Measurements from ENCODE around the gene ARL2BP. TPM values are rescaled to one million over a fixed set of nuclear protein-coding genes. Genes with fewer than 3 reads are reported as not detected.

Gene ARL2BP
- total RNA-seq, 1 donor from 2014 or later = 62.6 TPM

- H3K27ac Mint-ChIP-seq (ENCODE audit: unreplicated experiment) = no peak overlapping the region
- H3K9me3 Mint-ChIP-seq = no peaks in the 10 kb centered on the region
- peaks cover 15% of the 10 kb centered on the region for H3K27me3 Mint-ChIP-seq (ENCODE audit: low read depth)
- no peak for TF ChIP-seq CTCF (conservative IDR thresholded peaks at IDR 0.05)
- no peak overlapping the region for H3K4me3 Mint-ChIP-seq
- no peak for DNase-seq (ENCODE audit: low read depth, low spot score)
- H3K4me1 Mint-ChIP-seq = peaks cover 4% of the 10 kb centered on the region
- no peaks in the 10 kb centered on the region for H3K36me3 Mint-ChIP-seq (ENCODE audit: low read depth)
These were observed 32.5 kb downstream of the ARL2BP start for GRCh38 chr16:57277586-57277985.

- peak overlapping the region; percentile 19 for H3K27ac Mint-ChIP-seq (ENCODE audit: unreplicated experiment)
- no peaks in the 10 kb centered on the region for H3K36me3 Mint-ChIP-seq (ENCODE audit: low read depth)
- H3K9me3 Mint-ChIP-seq = no peaks in the 10 kb centered on the region
- H3K4me3 Mint-ChIP-seq = no peak overlapping the region
- H3K27me3 Mint-ChIP-seq (ENCODE audit: low read depth) = peaks cover 24% of the 10 kb centered on the region
- no peak for DNase-seq (ENCODE audit: low read depth, low spot score)
- H3K4me1 Mint-ChIP-seq = peaks cover 4% of the 10 kb centered on the region
- no peak for TF ChIP-seq CTCF (conservative IDR thresholded peaks at IDR 0.05)
These were observed 33.4 kb downstream of the ARL2BP start for GRCh38 chr16:57278494-57278893.

- H3K36me3 Mint-ChIP-seq (ENCODE audit: low read depth) = no peaks in the 10 kb centered on the region
- H3K9me3 Mint-ChIP-seq = no peaks in the 10 kb centered on the region
- no peak overlapping the region for H3K4me3 Mint-ChIP-seq
- H3K27me3 Mint-ChIP-seq (ENCODE audit: low read depth) = peaks cover 35% of the 10 kb centered on the region
- H3K4me1 Mint-ChIP-seq = no peaks in the 10 kb centered on the region
- no peak overlapping the region for H3K27ac Mint-ChIP-seq (ENCODE audit: unreplicated experiment)
- no peak for TF ChIP-seq CTCF (conservative IDR thresholded peaks at IDR 0.05)
- DNase-seq (ENCODE audit: low read depth, low spot score) = no peak
These were observed 35.0 kb downstream of the ARL2BP start for GRCh38 chr16:57279780-57280638.

- Mint-ChIP-seq H3K36me3 (ENCODE audit: low read depth) (no peaks in the 10 kb centered on the region), H3K27me3 (ENCODE audit: low read depth) (peaks cover 44% of the 10 kb centered on the region), H3K4me1 (no peaks in the 10 kb centered on the region), H3K4me3 (no peak overlapping the region), H3K27ac (ENCODE audit: unreplicated experiment) (no peak overlapping the region), H3K9me3 (no peaks in the 10 kb centered on the region)
- DNase-seq (ENCODE audit: low read depth, low spot score) = no peak
- TF ChIP-seq CTCF (conservative IDR thresholded peaks at IDR 0.05) = no peak
These were observed 36.7 kb downstream of the ARL2BP start for GRCh38 chr16:57281791-57282190.

GRCh38 chr16:57282510-57283213, 37.6 kb downstream of the ARL2BP start:
- no peak for DNase-seq (ENCODE audit: low read depth, low spot score)
- Mint-ChIP-seq H3K9me3 (no peaks in the 10 kb centered on the region), H3K4me3 (no peak overlapping the region), H3K4me1 (no peaks in the 10 kb centered on the region), H3K27ac (ENCODE audit: unreplicated experiment) (peak overlapping the region; percentile 36), H3K27me3 (ENCODE audit: low read depth) (peaks cover 44% of the 10 kb centered on the region), H3K36me3 (ENCODE audit: low read depth) (no peaks in the 10 kb centered on the region)
- TF ChIP-seq CTCF (conservative IDR thresholded peaks at IDR 0.05) = no peak

Measured in neural crest cell (in vitro differentiated cells).